A549 (cell line): Measurements from ENCODE around the gene PRH2.

Experiments
- CBX2 ChIP-seq: fragments of 200-600 bp; sonication (generic); IDR thresholded peaks from 2 replicates; pipeline ENCODE4 v1.6.1; 2016; ENCODE audit warnings: low read depth, mild to moderate bottlenecking, borderline replicate concordance
- CTCF ChIP-seq: fragments of >200 bp; sonication (Bioruptor Twin); formaldehyde crosslinking; IDR thresholded peaks from 3 replicates; pipeline ENCODE4 v1.5.1; 2016
- EP300 ChIP-seq, 2 experiments: fragments of >200 bp; sonication (Bioruptor Twin); formaldehyde crosslinking; IDR thresholded peaks; 2 replicates in 1 of 2; 3 replicates in 1 of 2; pipeline ENCODE4 v1.6.1; 2016 to 2017
- MYC ChIP-seq: IDR thresholded peaks from 2 replicates; pipeline ENCODE4 v1.6.1; 2012; ENCODE audit warnings: mild to moderate bottlenecking, inconsistent platforms, low read length, improper control_type of control experiment, borderline replicate concordance
- POLR2A ChIP-seq: IDR thresholded peaks from 2 replicates; pipeline ENCODE4 v1.6.1; 2012; ENCODE audit warnings: mild to moderate bottlenecking, low read length
- POLR2AphosphoS2 ChIP-seq: conservative IDR thresholded peaks from 2 replicates; pipeline ENCODE4 v1.6.1; 2012; ENCODE audit warnings: low read length, improper control_type of control experiment, inconsistent platforms
- RNF2 ChIP-seq: fragments of 200-600 bp; sonication (generic); IDR thresholded peaks from 2 replicates; pipeline ENCODE4 v1.6.1; 2016; ENCODE audit warnings: low read depth, mild to moderate bottlenecking, antibody characterized with exemption, moderate library complexity, borderline replicate concordance

GRCh38 chr12:10941369-10941768 lies 12.3 kb downstream of the PRH2 start:
- TF ChIP-seq CBX2: no peak
- no peak for TF ChIP-seq EP300 (IDR thresholded peaks at IDR 0.05)
- TF ChIP-seq MYC: no peak
- TF ChIP-seq POLR2AphosphoS2: no peak
- no peak for TF ChIP-seq POLR2A
- TF ChIP-seq CTCF: no peak
- TF ChIP-seq RNF2: no peak
